Fibroblast of villous mesenchyme (primary cell): ENCODE measurements around the gene HSD17B14. TPM values are rescaled to one million over a fixed set of nuclear protein-coding genes. Genes with fewer than 3 reads are reported as not detected.
"Not testable (repeated sequence)": the region's sequence is repeated elsewhere in the genome, so short reads cannot be mapped to it uniquely, and the experiment has no call there.

Experiments
- DNase-seq: peaks from one replicate; pipeline ENCODE4 v3.0.0-alpha.2; 2010; ENCODE audit warnings: low read depth
- H3K4me3 ChIP-seq: 2 replicates; pipeline ENCODE4 v1.5.1; 2011; ENCODE audit warnings: low read depth, mild to moderate bottlenecking, low read length
- CTCF ChIP-seq: IDR thresholded peaks from 2 replicates; pipeline ENCODE4 v1.5.1; 2012; ENCODE audit warnings: low read depth, mild to moderate bottlenecking, low read length; ENCODE audit not compliant: insufficient read depth
- total RNA-seq: library from RNA; depleted of rRNA; stranded (reverse); fragments of >200 nt; gene quantifications from 2 replicates; pipeline ENCODE4 v1.2.3, GENCODE V29; 2012

The HSD17B14 gene
- total RNA-seq, 1 donor: 13.8 TPM

GRCh38 chr19:48859711-48860572, 23.7 kb upstream of the HSD17B14 start:
- no peak for TF ChIP-seq CTCF
- no peak for DNase-seq

DNA sequence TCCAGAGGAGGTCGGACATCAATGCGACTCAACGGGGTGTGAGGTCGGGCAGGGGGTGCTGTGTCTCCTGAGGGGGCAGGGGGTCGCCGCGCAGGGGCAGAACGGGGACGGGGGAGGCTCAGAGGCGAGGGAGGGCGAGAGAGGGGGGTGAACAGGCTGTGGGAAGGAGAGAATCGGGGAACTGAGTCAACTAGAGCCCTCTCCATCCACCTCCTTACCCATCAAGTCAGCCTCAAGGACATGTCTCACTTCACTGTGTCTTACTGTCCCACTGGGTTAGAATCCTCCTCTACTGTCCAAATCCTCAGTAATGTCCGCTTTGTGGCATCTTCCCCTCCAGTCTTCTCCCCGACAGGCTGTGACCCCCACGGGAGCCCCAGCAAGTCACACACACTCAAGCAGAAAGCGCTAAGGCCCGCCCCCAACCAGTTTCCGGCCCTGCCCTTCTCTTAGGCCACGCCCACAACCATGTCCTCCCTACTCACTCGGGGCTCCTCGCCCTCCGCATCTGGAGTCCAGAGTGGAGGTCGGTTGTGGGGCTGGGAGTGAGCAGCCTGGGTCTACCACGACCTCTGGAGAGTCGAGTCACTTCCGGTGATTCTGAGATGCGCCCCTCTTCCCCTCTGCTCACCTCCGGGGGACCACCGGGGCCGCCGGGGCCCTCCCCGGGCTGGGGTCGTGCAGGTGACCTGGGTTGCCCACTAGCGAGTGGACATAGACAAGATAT, 22.9 kb upstream of the HSD17B14 start:
- no peak for TF ChIP-seq CTCF
- no peak for DNase-seq
- H3K4me3 ChIP-seq: no peak overlapping the region

More at GRCh38 chr19:48859711-48860572, 23.7 kb upstream of the HSD17B14 start:
- no peak overlapping the region for H3K4me3 ChIP-seq

GRCh38 chr19:48856921-48857320, 20.6 kb upstream of the HSD17B14 start:
- peak; percentile 74 for DNase-seq
- TF ChIP-seq CTCF: no peak
- H3K4me3 ChIP-seq: no peak overlapping the region

DNA sequence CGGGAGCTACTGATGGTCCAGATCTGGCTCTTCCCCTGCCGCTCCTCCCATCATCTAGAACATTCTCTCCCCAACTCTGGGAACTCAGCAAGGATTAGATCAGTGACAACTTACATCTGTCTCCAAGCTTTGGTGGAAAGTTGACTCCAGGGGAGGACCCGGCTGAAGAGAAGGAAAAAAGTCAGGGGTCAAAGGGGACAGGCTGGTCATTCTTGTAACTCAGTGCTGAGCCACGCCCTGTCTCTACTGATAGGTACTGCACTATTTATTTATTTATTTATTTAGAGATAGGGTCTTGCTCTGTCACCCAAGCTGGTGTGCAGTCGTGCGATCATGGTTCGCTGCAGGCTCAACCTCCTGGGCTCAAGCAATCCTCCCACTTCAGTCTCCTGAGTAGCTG, 17.8 kb upstream of the HSD17B14 start:
- no peak for TF ChIP-seq CTCF
- no peak for DNase-seq
- H3K4me3 ChIP-seq: no peak overlapping the region

GRCh38 chr19:48853483-48853882, 17.2 kb upstream of the HSD17B14 start:
- no peak for DNase-seq
- no peak for TF ChIP-seq CTCF
- no peak overlapping the region for H3K4me3 ChIP-seq

DNA sequence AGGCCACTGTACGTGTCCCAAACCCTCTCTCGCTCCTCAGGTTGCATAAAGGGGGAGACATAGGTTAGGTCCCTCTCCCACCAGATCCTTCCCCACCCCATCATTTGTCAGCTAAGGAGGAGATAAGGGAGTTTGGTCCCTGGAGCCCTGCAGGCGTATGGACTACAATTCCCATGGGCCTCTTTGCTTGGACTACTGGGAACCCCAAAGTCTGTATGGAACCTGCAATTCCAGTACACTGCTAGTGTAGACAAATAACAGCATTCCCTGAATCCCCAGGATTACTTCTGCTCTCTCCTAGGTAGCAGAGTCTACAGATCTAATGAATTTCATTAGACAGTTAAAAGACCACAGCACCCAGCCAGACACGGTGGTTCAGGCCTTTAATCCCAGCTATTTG, 16.0 kb upstream of the HSD17B14 start:
- DNase-seq: no peak
- no peak overlapping the region for H3K4me3 ChIP-seq
- TF ChIP-seq CTCF: no peak

- DNase-seq, H3K4me3 ChIP-seq: not testable (repeated sequence)
These were observed 10.4 kb upstream of the HSD17B14 start for GRCh38 chr19:48846659-48847058.
